Calu3 (cell line): Measurements from ENCODE around the gene DGCR2. TPM values are rescaled to one million over a fixed set of nuclear protein-coding genes. Genes with fewer than 3 reads are reported as not detected.

Source experiments
- BruUV-seq: library from RNA; stranded (reverse); fragments of 400-500 nt; replicated peaks from 2 replicates; lab custom pipeline; 2021; lab: Mats Ljungman, UMichigan
- CTCF ChIA-PET: fragments of 300-600 bp; sonication (Branson Sonifier 250); formaldehyde crosslinking; loops from one replicate; lab custom pipeline; 2022; ENCODE audit warnings: antibody characterized with exemption; lab: Charles Lee
- DNase-seq: peaks from one replicate; pipeline ENCODE4 v3.0.0; 2022
- H3K27ac Mint-ChIP-seq: one replicate; pipeline ENCODE4 v1.8.0; 2022; ENCODE audit warnings: mixed read lengths; ENCODE audit not compliant: unreplicated experiment
- H3K27me3 Mint-ChIP-seq: one replicate; pipeline ENCODE4 v1.8.0; 2022; ENCODE audit warnings: mixed read lengths; ENCODE audit not compliant: unreplicated experiment
- H3K36me3 Mint-ChIP-seq: one replicate; pipeline ENCODE4 v1.8.0; 2022; ENCODE audit warnings: mild to moderate bottlenecking, moderate library complexity, mixed read lengths; ENCODE audit not compliant: insufficient read depth, unreplicated experiment
- H3K4me1 Mint-ChIP-seq: one replicate; pipeline ENCODE4 v1.8.0; 2022; ENCODE audit warnings: mild to moderate bottlenecking, low read depth, mixed read lengths; ENCODE audit not compliant: unreplicated experiment
- H3K4me3 Mint-ChIP-seq: one replicate; pipeline ENCODE4 v1.8.0; 2022; ENCODE audit warnings: mild to moderate bottlenecking, low read depth, moderate library complexity, mixed read lengths; ENCODE audit not compliant: unreplicated experiment
- H3K9me3 Mint-ChIP-seq: one replicate; pipeline ENCODE4 v1.8.0; 2022; ENCODE audit warnings: low read depth, mixed read lengths; ENCODE audit not compliant: unreplicated experiment
- CTCF ChIP-seq: fragments of 200-600 bp; IDR thresholded peaks from one replicate; pipeline ENCODE4 v1.8.0; 2022; ENCODE audit warnings: antibody characterized with exemption; ENCODE audit not compliant: unreplicated experiment
- intact Hi-C: fragments of 100-400 bp; cut with micrococcal nuclease; formaldehyde crosslinking; loops from one replicate; pipeline ENCODE4 v1.10.0; 2022; ENCODE audit not compliant: unreplicated experiment
- total RNA-seq: library from RNA; stranded (reverse); gene quantifications from 2 replicates; pipeline ENCODE4 v1.2.3, GENCODE V29; 2022

Gene DGCR2
- total RNA-seq, 1 experiment from 2014 or later, result 76.4 TPM

- Mint-ChIP-seq H3K9me3 (no peaks in the 10 kb centered on the region), H3K27ac (no peak overlapping the region), H3K4me1 (peaks cover 11% of the 10 kb centered on the region), H3K4me3 (no peak overlapping the region), H3K36me3 (peaks cover 14% of the 10 kb centered on the region), H3K27me3 (peaks cover 37% of the 10 kb centered on the region)
- BruUV-seq, result no TSS peak
- intact Hi-C loops, result no loop called here
- DNase-seq, result no peak
- CTCF ChIA-PET, result interaction anchor here (0.9 kb wide), 1 partner anchor 16 kb away, joined by 3 read pairs; no protein-coding TSS in a partner anchor
- TF ChIP-seq CTCF, result no peak
Observed at GRCh38 chr22:19146215-19146968, 24.2 kb upstream of the DGCR2 start.

GRCh38 chr22:19143967-19144400 is 21.8 kb upstream of the DGCR2 start:
- DNase-seq, result peak; percentile 14
- Mint-ChIP-seq H3K9me3 (no peaks in the 10 kb centered on the region), H3K4me3 (peak overlapping the region; percentile 94), H3K36me3 (peaks cover 14% of the 10 kb centered on the region), H3K27ac (peak overlapping the region; percentile 85), H3K4me1 (peaks cover 11% of the 10 kb centered on the region), H3K27me3 (peaks cover 27% of the 10 kb centered on the region)
- intact Hi-C loops, result no loop called here
- no peak for TF ChIP-seq CTCF
- TSS peak; percentile 62 for BruUV-seq
- CTCF ChIA-PET, result interaction anchor here (0.6 to 2.0 kb wide), 10 partner anchors 12 to 486 kb away, joined by 3 to 7 read pairs (median 4); partner anchors contain the start of genes CDC45, CLTCL1 and DGCR6

GRCh38 chr22:19143212-19143611 is 21.0 kb upstream of the DGCR2 start:
- peak overlapping the region; percentile 85 for H3K27ac Mint-ChIP-seq
- peaks cover 14% of the 10 kb centered on the region for H3K36me3 Mint-ChIP-seq
- peak overlapping the region; percentile 94 for H3K4me3 Mint-ChIP-seq
- CTCF ChIA-PET, result interaction anchor here (2.0 kb wide), 1 partner anchor 15 kb away, joined by 6 read pairs; no protein-coding TSS in a partner anchor
- peaks cover 11% of the 10 kb centered on the region for H3K4me1 Mint-ChIP-seq
- no peak for DNase-seq
- TF ChIP-seq CTCF, result no peak
- no peaks in the 10 kb centered on the region for H3K9me3 Mint-ChIP-seq
- BruUV-seq, result no TSS peak
- peaks cover 24% of the 10 kb centered on the region for H3K27me3 Mint-ChIP-seq
- intact Hi-C loops, result no loop called here

GRCh38 chr22:19142394-19142793 is 20.2 kb upstream of the DGCR2 start:
- CTCF ChIA-PET, result no interaction called here
- Mint-ChIP-seq H3K27ac (no peak overlapping the region), H3K9me3 (no peaks in the 10 kb centered on the region), H3K4me3 (no peak overlapping the region), H3K4me1 (peaks cover 11% of the 10 kb centered on the region), H3K36me3 (peaks cover 14% of the 10 kb centered on the region), H3K27me3 (peaks cover 16% of the 10 kb centered on the region)
- BruUV-seq, result no TSS peak
- intact Hi-C loops, result no loop called here
- no peak for TF ChIP-seq CTCF
- DNase-seq, result no peak
